HG02759 (cell line): Measurements from ENCODE around the gene L1CAM.

Source experiments
- ATAC-seq: cut with Tn5 transposase; IDR thresholded peaks from one replicate; pipeline ENCODE4 v1.9.1; 2021; ENCODE audit warnings: mild to moderate bottlenecking, moderate library complexity; ENCODE audit not compliant: unreplicated experiment

The L1CAM gene

DNA sequence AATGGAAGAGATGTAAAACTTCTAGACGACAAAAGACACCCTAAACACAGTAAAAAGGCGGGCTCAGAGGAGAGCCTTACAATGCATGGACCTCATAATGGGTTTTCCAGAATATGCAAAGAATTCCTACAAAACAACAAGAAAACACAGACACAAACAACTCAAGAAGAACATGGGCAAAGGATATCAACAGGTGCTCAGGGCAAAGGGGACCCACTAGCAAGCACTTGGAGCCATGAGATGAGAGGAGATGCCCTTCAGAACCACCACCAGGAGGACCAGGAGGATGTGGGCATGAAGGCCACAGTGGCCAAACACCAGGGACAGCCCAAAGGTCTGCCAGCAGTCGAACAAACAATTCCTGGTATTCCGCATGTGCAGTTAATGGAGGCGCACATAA lies 72.8 kb downstream of the L1CAM start:
- no peak for ATAC-seq

DNA sequence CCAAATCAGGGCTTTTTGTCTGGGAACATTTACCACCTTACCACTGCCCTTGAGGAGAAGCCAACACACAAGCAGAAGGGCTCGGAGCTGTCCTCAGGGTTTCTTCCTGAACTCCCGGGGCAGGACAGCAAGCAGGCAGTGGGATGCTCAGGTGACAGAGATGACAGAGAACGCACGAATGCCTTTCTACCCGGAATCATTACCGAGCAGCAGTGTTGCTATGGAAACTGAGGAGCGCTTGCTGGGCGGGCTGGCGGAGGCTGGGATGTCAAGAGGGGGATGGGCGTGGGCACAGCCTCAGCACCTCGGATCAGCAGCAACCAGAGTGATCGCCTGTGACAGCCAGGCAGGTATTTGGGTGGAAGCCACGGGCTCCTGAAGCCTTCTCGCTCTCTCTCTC lies 73.8 kb downstream of the L1CAM start:
- no peak for ATAC-seq
